ENCODE results near the gene RTN4. TPM values are rescaled to one million over a fixed set of nuclear protein-coding genes. Genes with fewer than 3 reads are reported as not detected.

Gene RTN4
- total RNA-seq, 2 donors from 2014 or later = 180 to 225 TPM

DNA sequence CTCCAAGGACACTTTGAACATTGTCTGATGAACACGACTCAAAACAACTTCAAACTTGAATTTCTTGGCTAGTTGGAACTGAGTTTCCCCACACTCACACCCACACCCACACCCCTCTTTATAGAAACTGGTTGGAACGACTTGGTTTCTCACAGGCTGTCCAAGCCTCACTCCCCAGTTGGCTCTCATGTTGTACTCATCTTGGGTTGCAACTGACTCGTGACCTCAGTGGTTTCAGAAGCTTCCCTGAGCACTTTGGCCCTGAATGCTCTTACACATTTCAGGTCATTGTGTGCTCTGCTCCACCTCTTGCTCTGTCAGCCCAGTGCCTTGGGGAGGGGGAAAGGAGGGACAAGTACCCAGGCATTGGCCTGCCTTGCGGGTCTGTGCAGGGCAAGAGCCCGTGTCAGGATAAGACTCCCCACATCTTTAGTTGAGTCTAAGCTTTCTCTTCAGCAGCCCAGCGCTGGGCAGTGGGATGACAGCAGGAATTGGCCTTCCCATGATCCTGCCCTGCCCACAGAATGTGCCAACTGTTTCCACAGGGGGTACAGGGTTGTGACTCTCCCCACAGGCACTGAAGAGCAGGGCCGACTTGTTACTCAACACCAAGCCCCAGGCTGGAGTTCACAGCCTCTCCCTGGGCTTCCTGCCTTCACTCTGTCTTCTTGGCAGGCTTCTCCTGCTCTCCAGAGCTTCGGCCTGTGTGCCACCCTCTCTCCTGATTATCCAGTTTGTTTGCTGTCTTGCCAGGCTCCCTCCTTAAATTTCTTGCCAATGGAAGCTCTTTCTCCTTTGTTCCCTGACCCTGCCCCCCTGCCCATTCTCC lies 104.6 kb downstream of the RTN4 start:
- no peak overlapping the region for H3K4me3 Mint-ChIP-seq
- DNase-seq = peak; percentile 67
- H3K27ac Mint-ChIP-seq = peak overlapping the region; percentile 75
- TF ChIP-seq, protein P1, sequence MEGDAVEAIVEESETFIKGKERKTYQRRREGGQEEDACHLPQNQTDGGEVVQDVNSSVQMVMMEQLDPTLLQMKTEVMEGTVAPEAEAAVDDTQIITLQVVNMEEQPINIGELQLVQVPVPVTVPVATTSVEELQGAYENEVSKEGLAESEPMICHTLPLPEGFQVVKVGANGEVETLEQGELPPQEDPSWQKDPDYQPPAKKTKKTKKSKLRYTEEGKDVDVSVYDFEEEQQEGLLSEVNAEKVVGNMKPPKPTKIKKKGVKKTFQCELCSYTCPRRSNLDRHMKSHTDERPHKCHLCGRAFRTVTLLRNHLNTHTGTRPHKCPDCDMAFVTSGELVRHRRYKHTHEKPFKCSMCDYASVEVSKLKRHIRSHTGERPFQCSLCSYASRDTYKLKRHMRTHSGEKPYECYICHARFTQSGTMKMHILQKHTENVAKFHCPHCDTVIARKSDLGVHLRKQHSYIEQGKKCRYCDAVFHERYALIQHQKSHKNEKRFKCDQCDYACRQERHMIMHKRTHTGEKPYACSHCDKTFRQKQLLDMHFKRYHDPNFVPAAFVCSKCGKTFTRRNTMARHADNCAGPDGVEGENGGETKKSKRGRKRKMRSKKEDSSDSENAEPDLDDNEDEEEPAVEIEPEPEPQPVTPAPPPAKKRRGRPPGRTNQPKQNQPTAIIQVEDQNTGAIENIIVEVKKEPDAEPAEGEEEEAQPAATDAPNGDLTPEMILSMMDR (conservative IDR thresholded peaks at IDR 0.05) = no peak
- H3K9ac ChIP-seq (ENCODE audit: extremely low read depth, low read length, poor library complexity, severe bottlenecking) = no peak overlapping the region
- peaks cover 30% of the 10 kb centered on the region for H3K4me1 Mint-ChIP-seq
- no peak overlapping the region for H3K27ac ChIP-seq (ENCODE audit: low read depth, low read length)
- peaks cover 7% of the 10 kb centered on the region for H3K9me3 Mint-ChIP-seq
- 73 to 75% methylated on average over 6 to 8 of the region's 8 CpGs for WGBS, 2 experiments (ENCODE audit: insufficient coverage in 1 of 2, insufficient read length in 1 of 2)
- no peaks in the 10 kb centered on the region for H3K27me3 Mint-ChIP-seq (ENCODE audit: insufficient read depth)
- H3K36me3 Mint-ChIP-seq (ENCODE audit: low read depth) = peaks cover 2% of the 10 kb centered on the region
- H3K9me3 ChIP-seq (ENCODE audit: control insufficient read depth, low read length) = no peaks in the 10 kb centered on the region
- no peaks in the 10 kb centered on the region for H3K36me3 ChIP-seq (ENCODE audit: control insufficient read depth, insufficient read depth, low read length)
- peaks cover 6% of the 10 kb centered on the region for H3K4me1 ChIP-seq (ENCODE audit: control insufficient read depth, insufficient read depth, low read length)
- no peak overlapping the region for H3K4me3 ChIP-seq (ENCODE audit: low read length)
- H3K27me3 ChIP-seq (ENCODE audit: control insufficient read depth, insufficient read depth, low read length, poor library complexity, severe bottlenecking) = no peaks in the 10 kb centered on the region

DNA sequence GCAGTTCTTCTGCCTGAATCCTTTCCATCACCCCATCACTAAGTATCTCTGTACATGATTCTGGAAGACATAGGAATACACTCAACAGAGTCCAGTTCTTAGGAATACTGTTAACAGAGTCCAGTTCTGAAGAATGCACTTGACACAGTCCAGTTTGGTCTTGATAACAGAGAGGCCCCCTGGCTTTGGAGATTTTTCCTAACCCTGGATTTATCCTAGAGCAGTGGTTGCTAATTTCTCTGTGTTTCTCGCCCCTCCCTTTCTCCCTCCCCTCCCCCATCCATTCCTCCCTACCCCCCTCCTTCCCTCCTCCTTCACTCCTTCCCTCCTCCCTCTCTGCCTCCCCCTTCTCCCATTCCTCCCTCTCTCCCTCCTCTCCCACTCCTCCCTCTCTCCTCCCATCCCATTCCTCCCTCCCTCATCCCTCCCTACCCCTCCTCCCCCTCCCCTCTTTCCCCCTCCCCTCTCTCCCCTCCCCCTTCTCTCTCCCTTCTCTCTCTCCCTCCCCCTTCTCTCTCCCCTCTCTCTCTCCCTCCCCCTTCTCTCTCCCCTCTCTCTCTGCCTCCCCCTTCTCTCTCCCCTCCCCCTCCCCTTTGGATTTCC lies 105.4 kb downstream of the RTN4 start:
- no peak overlapping the region for H3K9ac ChIP-seq (ENCODE audit: extremely low read depth, low read length, poor library complexity, severe bottlenecking)
- no peak overlapping the region for H3K4me3 Mint-ChIP-seq
- no peak overlapping the region for H3K27ac ChIP-seq (ENCODE audit: low read depth, low read length)
- no peaks in the 10 kb centered on the region for H3K36me3 ChIP-seq (ENCODE audit: control insufficient read depth, insufficient read depth, low read length)
- H3K27ac Mint-ChIP-seq = no peak overlapping the region
- peaks cover 6% of the 10 kb centered on the region for H3K4me1 ChIP-seq (ENCODE audit: control insufficient read depth, insufficient read depth, low read length)
- 71 to 83% methylated on average over 1 of the region's 1 CpG for WGBS, 2 experiments (ENCODE audit: insufficient coverage in 1 of 2, insufficient read length in 1 of 2)
- no peak for DNase-seq
- H3K27me3 Mint-ChIP-seq (ENCODE audit: insufficient read depth) = no peaks in the 10 kb centered on the region
- H3K9me3 ChIP-seq (ENCODE audit: control insufficient read depth, low read length) = no peaks in the 10 kb centered on the region
- peaks cover 30% of the 10 kb centered on the region for H3K4me1 Mint-ChIP-seq
- no peak overlapping the region for H3K4me3 ChIP-seq (ENCODE audit: low read length)
- TF ChIP-seq, protein P1 (conservative IDR thresholded peaks at IDR 0.05) = no peak
- H3K36me3 Mint-ChIP-seq (ENCODE audit: low read depth) = peaks cover 2% of the 10 kb centered on the region
- peaks cover 7% of the 10 kb centered on the region for H3K9me3 Mint-ChIP-seq
- H3K27me3 ChIP-seq (ENCODE audit: control insufficient read depth, insufficient read depth, low read length, poor library complexity, severe bottlenecking) = no peaks in the 10 kb centered on the region

DNA sequence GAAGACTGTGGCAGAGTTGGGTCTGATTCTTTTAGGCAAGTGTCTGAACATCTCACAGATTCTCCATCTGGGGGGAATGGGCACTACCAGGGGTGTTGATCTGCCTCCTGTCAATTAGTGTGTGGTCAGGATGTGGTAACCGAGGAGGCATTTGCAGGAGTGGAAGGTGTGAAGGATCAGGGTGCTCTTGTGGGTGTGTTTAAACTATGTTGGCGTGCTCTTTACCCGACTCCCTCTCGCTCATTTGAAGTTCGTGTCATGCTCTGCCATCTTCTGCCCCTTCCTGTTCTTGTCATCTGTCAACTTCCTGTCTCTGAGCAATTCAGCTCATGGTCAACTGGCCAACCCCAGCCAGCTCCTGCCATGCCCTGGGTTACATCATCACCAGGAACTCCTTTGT lies 107.9 kb downstream of the RTN4 start:
- H3K27ac ChIP-seq (ENCODE audit: low read depth, low read length) = no peak overlapping the region
- H3K4me3 ChIP-seq (ENCODE audit: low read length) = no peak overlapping the region
- no peaks in the 10 kb centered on the region for H3K27me3 Mint-ChIP-seq (ENCODE audit: insufficient read depth)
- no peak overlapping the region for H3K9ac ChIP-seq (ENCODE audit: extremely low read depth, low read length, poor library complexity, severe bottlenecking)
- WGBS, 2 experiments (ENCODE audit: insufficient coverage in 1 of 2, insufficient read length in 1 of 2) = 86 to 100% methylated on average over 1 to 5 of the region's 5 CpGs
- DNase-seq = no peak
- H3K9me3 Mint-ChIP-seq = peaks cover 16% of the 10 kb centered on the region
- no peaks in the 10 kb centered on the region for H3K36me3 ChIP-seq (ENCODE audit: control insufficient read depth, insufficient read depth, low read length)
- H3K27me3 ChIP-seq (ENCODE audit: control insufficient read depth, insufficient read depth, low read length, poor library complexity, severe bottlenecking) = no peaks in the 10 kb centered on the region
- peaks cover 6% of the 10 kb centered on the region for H3K4me1 ChIP-seq (ENCODE audit: control insufficient read depth, insufficient read depth, low read length)
- H3K36me3 Mint-ChIP-seq (ENCODE audit: low read depth) = peaks cover 2% of the 10 kb centered on the region
- no peak overlapping the region for H3K27ac Mint-ChIP-seq
- TF ChIP-seq, protein P1 (conservative IDR thresholded peaks at IDR 0.05) = no peak
- H3K4me1 Mint-ChIP-seq = peaks cover 21% of the 10 kb centered on the region
- no peak overlapping the region for H3K4me3 Mint-ChIP-seq
- peaks cover 7% of the 10 kb centered on the region for H3K9me3 ChIP-seq (ENCODE audit: control insufficient read depth, low read length)
